HG03103 (cell line): ENCODE data around the gene DOCK4.

Experiments used
- ATAC-seq: cut with Tn5 transposase; IDR thresholded peaks from one replicate; pipeline ENCODE4 v1.9.1; 2021; ENCODE audit warnings: low read depth; ENCODE audit not compliant: unreplicated experiment

The DOCK4 gene

GRCh38 chr7:112065758-112066157, 140.4 kb downstream of the DOCK4 start:
- ATAC-seq: no peak

DNA sequence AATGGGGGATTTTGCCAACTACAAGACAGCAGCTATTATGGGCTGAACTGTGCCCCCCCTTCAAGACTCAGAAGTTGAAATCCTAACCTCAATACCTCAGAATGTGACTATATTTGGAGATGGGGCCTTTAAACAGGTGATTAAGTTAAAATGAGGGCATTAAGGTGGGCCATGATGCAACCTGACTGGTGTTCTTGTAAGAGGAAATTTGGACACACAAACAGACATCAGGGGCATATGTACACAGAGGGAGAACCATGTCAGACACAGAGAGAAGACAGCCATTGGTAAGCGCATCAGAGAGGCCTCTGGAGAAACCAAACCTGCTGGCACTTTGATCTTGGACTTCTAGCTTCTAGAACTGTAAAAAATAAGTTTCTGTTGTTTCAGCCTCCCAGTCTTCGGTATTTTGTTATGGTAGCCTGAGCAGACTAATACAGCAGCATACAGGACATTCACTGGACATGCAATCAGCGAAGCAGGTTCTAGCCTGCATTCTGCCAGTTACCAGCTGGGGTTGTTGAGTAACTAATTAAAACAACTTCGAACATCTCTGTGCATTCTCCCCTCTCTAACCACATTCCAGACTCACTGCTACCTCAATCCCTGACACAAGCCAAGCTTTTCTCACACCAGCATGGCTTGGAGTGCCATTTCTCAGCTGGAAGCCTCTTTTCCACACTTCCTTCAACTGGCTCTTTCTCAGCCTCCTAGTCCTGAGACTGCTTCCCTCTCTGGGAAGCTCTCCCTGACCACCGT, 141.4 kb downstream of the DOCK4 start:
- ATAC-seq: no peak

- ATAC-seq: no peak
Measured at GRCh38 chr7:112063974-112064373, 142.2 kb downstream of the DOCK4 start.

DNA sequence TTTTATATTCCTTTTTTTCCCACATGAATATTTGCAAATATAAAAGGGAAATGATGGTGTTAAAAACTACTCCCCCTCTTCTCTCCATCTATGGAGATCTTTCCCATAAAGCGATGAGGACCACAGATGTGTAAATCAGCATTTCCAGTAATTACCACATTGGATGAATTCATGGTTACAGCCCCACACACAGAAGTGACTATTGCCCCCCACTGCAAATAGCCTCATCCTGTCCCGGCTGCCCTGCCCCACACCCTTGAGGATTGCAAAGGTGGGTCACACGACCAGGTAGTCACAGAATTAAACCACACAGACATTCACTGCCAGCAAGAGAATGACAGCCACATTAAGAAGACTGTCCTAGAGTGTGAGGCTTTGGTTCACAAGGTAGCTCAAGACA, 145.1 kb downstream of the DOCK4 start:
- ATAC-seq: no peak

GRCh38 chr7:112060625-112061024, 145.6 kb downstream of the DOCK4 start:
- no peak for ATAC-seq

GRCh38 chr7:112059675-112060074, 146.5 kb downstream of the DOCK4 start:
- no peak for ATAC-seq

- no peak for ATAC-seq
Measured at GRCh38 chr7:112058686-112059085, 147.5 kb downstream of the DOCK4 start.

- ATAC-seq: no peak
Measured at GRCh38 chr7:112056409-112056808, 149.8 kb downstream of the DOCK4 start.

GRCh38 chr7:112053737-112054069, 152.5 kb downstream of the DOCK4 start:
- no peak for ATAC-seq

DNA sequence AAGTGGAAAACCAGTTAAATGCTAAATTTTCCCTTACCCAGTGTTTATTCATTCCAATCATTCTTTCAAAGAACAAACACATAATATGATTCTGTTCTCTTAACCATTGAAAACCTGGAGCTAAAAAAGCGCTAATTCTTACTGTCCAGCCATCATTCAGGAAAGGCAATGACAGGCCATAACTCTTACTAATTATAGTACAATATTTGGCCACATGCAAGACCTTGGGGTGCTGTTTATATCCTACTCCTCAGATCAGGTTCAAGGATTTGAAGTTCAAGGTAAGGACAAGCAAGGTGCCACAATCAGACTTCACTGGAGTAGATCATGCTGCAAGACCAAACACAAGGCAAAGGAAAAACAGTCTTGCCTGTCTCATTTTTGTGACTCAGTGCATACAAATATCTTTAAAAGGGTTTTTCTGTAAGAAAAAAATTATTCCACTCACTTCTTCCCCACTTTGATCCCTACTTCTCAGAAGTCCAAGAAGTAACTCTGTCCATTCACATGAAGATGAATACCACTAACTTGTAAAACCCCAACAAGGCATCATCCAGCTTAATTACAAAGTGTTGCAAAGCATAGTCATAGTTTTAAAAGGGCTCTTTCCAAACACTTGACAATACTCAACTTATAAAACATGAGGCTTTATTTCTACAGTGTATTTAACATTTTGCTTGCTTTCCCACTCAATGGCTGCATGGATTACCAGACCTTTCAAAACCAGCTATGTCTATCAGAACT, 153.0 kb downstream of the DOCK4 start:
- ATAC-seq: no peak

GRCh38 chr7:112052498-112052897, 153.7 kb downstream of the DOCK4 start:
- ATAC-seq: no peak

DNA sequence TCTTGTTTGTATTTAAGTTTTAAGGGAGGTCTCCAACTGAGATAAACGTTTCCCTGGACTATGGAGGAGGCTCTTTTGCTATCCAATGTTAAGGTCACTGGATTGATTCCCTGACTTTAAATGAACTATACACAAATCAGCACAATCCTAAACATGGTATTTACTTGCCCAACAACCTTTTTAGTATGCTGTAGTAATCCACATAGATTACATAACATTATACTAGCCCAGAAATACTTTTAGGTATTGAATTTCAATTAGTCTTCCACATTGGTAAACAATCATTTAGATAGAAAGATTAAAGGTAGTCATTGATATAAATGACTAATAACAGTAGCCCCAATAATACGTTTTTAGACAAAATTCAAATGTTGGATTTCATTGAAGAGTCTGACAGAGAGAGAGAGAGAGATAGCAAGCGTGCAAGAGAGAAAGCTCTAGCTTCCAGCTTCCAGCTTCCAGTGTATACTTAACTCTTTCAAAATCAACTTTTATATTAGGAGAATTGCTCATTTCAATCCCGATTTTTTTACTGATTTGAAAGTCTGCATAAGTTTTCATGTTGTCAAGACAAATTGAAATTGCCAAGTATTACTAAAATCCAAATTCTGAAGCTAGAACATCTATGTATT, 155.8 kb downstream of the DOCK4 start:
- ATAC-seq: no peak

DNA sequence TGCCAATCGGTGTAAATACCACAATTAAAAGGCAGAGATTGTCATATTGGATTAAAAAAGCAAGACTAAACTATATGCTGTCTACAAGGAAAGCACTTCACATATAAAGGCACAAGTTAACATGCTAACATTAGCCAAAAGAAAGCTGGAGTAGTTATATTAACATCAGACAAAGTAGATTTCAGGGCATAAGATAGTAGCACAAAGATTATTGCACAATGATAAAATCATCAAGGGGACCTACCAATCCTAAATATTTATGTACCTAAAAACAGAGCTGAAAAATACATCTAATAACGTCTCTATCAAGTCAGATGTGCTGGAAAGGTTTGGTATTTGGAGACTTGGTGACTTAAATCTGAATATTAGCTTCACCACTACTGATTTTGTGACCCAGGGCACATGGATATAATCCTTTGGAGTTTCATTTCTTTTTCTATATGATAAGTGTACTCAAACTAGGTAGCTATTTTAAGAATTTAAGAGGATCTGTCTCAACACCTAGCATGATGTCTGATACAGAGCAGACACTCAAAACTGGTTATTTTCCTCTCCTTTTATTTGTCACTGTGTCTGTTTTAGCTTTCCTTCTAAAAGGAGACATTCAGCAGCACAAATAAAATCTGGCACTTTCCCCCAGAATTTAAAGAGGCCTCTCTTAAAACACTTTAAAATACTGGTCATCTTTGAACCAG, 156.5 kb downstream of the DOCK4 start:
- ATAC-seq: no peak

GRCh38 chr7:112047421-112047820, 158.8 kb downstream of the DOCK4 start:
- ATAC-seq: no peak

- no peak for ATAC-seq
Measured at GRCh38 chr7:112045222-112045621, 161.0 kb downstream of the DOCK4 start.

GRCh38 chr7:112042631-112043030, 163.6 kb downstream of the DOCK4 start:
- no peak for ATAC-seq

DNA sequence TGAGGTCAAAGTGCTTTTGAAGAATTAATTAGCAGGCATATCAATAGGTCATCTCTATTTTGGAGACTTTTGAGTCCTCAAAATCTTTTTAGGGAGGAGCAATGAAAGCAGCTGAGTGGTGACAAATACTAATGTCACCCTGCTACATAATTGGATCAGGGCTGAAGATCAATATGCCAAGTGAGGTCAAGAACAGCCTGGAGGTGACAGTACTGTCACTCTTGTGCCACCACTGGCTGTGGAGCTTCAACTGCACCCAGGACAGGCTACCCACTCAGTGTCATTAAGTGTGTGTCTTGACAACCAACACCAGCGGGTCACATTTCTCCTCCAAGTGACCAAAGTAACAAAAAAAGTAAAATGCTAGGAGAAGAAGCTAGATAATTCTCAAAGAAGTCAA, 167.8 kb downstream of the DOCK4 start:
- no peak for ATAC-seq

- no peak for ATAC-seq
Measured at GRCh38 chr7:112036071-112036470, 170.1 kb downstream of the DOCK4 start.

DNA sequence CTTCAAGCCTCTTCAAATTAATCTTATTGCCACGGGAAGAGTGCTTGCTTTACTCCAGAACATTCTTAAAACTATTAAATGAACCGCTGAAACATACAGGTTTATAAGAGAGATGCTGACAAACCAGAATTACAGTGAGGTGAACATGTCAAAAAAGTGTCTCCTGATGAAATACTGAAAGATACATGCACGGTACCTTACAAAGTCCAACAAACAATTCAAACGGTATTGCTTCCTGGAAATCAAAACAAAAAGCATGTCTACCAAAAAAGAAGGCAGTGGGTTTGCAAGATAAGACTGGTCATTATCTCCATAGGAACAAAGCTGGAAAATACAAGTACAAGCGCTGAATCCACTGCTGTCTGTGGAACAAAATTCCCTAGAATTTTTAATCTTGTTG, 174.5 kb downstream of the DOCK4 start:
- no peak for ATAC-seq

- ATAC-seq: no peak
Measured at GRCh38 chr7:112025556-112025955, 180.6 kb downstream of the DOCK4 start.

GRCh38 chr7:112023786-112024185, 182.4 kb downstream of the DOCK4 start:
- no peak for ATAC-seq
